Effector CD8-positive, alpha-beta T cell (primary cell): ENCODE measurements around the gene ZNF354B.
"Not testable (repeated sequence)": the region's sequence is repeated elsewhere in the genome, so short reads cannot be mapped to it uniquely, and the experiment has no call there.

Source experiments
- DNase-seq: peaks from one replicate; lab custom pipeline; 2025; lab: John Stamatoyannopoulos, UW
- total RNA-seq, 4 experiments: gene quantifications; one replicate each; lab custom pipeline; 2026; lab: John Stamatoyannopoulos, UW

The ZNF354B gene
- 33.0 to 36.9 (median 34.4) reads per million in 4 experiments for total RNA-seq

GRCh38 chr5:178859625-178860521, at the start of gene ZNF354B:
ZNF354B (plus strand) TSS chr5:178859953; CDS start chr5:178861048, 1,095 bp downstream.
- peak; percentile 64 for DNase-seq

- no peak for DNase-seq
Measured at GRCh38 chr5:178817506-178817905, 42.2 kb upstream of the ZNF354B start.

- DNase-seq: no peak
Measured at GRCh38 chr5:178818094-178818493, 41.7 kb upstream of the ZNF354B start.

- no peak for DNase-seq
Measured at GRCh38 chr5:178820001-178820400, 39.8 kb upstream of the ZNF354B start.

GRCh38 chr5:178825444-178825843, 34.3 kb upstream of the ZNF354B start:
- DNase-seq: no peak

GRCh38 chr5:178826216-178826615, 33.5 kb upstream of the ZNF354B start:
- no peak for DNase-seq

GRCh38 chr5:178827636-178828035, 32.1 kb upstream of the ZNF354B start:
- DNase-seq: no peak

- no peak for DNase-seq
Measured at GRCh38 chr5:178831049-178831448, 28.7 kb upstream of the ZNF354B start.

- DNase-seq: no peak
Measured at GRCh38 chr5:178832618-178833201, 27.0 kb upstream of the ZNF354B start.

GRCh38 chr5:178836628-178837027, 23.1 kb upstream of the ZNF354B start:
- DNase-seq: no peak

GRCh38 chr5:178838695-178839318, 20.9 kb upstream of the ZNF354B start:
- DNase-seq: not testable (repeated sequence)

GRCh38 chr5:178839319-178839704, 20.4 kb upstream of the ZNF354B start:
- DNase-seq: peak; percentile 16

- DNase-seq: not testable (repeated sequence)
Measured at GRCh38 chr5:178840399-178840798, 19.4 kb upstream of the ZNF354B start.

- no peak for DNase-seq
Measured at GRCh38 chr5:178849316-178849715, 10.4 kb upstream of the ZNF354B start.

GRCh38 chr5:178851951-178852350, 7.8 kb upstream of the ZNF354B start:
- DNase-seq: no peak

GRCh38 chr5:178854284-178854683, 5.5 kb upstream of the ZNF354B start:
- DNase-seq: no peak

- DNase-seq: not testable (repeated sequence)
Measured at GRCh38 chr5:178860615-178861014, 862 bp downstream of the ZNF354B start.

- DNase-seq: no peak
Measured at GRCh38 chr5:178861627-178862026, 1.9 kb downstream of the ZNF354B start.

- DNase-seq: no peak
Measured at GRCh38 chr5:178866946-178867345, 7.2 kb downstream of the ZNF354B start.

GRCh38 chr5:178869577-178869976, 9.8 kb downstream of the ZNF354B start:
- DNase-seq: no peak

- DNase-seq: no peak
Measured at GRCh38 chr5:178870411-178870810, 10.7 kb downstream of the ZNF354B start.

GRCh38 chr5:178872302-178872701, 12.5 kb downstream of the ZNF354B start:
- DNase-seq: no peak
